T-helper 2 cell treated with Interferon-gamma antibody and Interleukin-4, amounts not matched to agents 100 ng/mL and 5 ng/mL, for 36 hours (primary cell): ENCODE measurements around the gene ARL16. TPM values are rescaled to one million over a fixed set of nuclear protein-coding genes. Genes with fewer than 3 reads are reported as not detected.

Experiments used
- intact Hi-C: fragments of 100-400 bp; cut with micrococcal nuclease; formaldehyde crosslinking; loops from one replicate; pipeline ENCODE4 v1.15.1; 2023
- total RNA-seq: library from RNA; stranded (reverse); gene quantifications from 2 replicates; pipeline ENCODE4 v1.2.3, GENCODE V29; 2022

The ARL16 gene
- total RNA-seq, 1 donor from 2014 or later = 28.9 TPM

DNA sequence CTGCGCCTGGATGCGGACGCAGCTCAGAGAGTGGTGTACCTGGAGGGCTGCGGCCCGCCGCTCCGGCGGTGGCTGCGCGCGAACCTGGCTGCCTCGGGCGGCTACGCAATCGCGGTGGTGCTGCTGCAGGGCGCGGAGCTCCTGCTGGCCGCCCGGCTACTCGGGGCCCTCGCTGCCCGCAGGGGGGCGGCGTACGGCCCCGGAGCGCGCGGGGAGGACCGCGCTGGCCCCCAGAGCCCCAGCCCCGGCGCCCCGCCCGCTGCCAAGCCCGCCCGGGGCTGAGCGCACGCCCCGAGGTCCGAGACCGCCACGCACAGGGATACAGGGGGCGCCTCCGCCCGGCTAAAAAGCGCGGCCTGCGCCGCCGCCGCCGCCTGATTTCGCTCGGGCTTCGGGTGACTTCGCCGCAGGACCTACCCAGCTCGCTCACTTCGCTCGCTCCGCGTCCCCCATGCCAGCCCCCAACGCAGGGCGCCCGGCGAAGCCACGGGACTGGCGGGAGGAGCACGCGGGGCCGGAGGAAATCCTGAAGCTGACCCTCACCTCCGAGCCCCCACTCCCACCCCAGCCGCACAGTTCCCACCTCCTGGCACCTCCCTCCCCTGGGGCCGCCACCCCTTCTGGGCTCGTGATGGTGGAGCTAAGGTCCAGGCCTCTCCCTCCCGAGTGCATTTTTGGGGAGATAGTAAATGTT, 35.4 kb downstream of the ARL16 start:
- intact Hi-C loops = no loop called here

DNA sequence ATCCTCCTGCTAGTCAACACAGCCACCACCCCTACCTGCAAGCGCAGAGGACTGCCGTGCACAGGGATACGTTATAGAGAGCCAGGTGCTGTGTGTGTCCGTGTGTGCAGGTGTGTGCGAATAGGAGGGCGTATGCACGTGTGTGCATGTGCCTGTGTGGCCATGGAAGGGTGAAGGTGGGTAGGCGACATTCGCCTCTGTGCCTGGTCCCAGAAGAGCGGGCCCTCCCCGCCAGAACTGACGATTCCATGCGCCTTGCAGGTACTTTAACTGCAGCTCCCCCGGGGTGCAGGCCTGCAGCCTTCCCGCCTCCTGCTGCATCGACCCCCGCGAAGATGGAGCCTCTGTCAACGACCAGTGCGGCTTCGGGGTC, 36.0 kb downstream of the ARL16 start:
- intact Hi-C loops = no loop called here

DNA sequence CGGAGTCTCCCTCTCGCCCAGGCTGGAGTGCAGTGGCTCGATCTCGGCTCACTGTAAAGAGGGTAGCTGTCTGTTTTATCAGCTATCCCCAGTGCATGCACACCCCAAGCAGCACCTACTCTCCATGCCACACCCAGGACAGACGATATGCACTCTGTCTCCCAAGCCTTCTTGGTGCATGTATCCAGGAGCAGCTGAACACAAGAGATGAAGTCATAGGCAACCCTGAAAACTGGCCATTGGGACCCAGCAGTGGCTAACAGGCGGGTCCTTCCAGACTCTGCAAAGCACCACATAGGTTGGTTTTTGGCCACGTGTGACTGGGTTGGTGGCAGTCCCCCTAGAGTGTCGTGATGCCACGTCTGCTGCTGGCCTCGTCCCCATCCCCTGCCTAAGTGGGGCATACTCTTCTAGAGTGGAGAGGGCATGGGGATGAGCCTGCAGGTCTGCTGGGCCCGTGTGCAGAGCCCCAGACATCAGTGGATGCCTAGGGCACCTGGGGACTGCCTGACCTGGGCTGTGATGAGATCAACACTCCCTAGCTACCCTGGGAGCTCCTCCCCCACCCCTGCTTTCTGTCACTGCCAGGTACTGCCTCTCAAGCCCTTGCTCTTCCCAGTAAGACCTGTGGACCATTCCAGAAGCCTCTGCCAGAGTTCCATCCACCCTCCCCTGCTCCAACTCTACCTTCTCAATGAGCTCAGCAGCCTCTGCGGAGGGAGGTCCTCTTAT, 36.6 kb downstream of the ARL16 start:
- intact Hi-C loops = no loop called here

DNA sequence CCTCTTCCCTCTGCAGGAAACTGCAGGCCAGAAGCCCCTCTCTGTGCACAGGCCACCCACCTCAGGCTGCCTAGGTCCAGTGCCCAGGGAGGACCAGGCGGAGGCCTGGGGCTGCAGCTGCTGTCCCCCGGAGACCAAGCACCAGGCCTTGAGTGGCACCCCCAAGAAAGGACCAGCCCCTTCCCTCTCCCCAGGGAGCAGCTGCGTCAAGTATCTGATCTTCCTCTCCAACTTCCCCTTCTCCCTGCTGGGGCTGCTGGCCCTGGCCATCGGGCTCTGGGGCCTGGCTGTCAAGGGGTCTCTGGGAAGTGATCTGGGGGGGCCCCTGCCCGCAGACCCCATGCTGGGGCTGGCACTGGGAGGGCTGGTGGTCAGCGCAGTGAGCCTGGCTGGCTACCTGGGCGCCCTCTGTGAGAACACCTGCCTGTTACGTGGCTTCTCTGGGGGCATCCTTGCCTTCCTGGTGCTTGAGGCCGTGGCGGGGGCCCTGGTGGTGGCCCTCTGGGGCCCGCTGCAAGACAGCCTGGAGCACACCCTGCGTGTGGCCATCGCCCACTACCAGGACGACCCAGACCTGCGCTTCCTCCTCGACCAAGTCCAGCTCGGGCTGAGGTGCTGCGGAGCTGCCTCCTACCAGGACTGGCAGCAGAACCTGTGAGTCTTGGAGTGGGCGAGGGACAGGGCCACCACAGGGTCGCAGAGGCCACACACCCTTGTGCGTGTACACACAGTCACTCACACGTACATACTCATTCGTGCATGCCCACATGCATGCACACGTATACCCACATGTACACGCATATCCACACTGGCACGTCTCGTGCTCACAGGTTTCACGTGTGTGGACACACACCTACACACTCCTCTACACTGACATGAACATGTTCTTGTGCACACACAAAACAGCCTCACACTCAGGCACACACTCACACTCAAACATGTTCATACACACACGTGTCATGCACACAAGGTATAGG, 38.3 kb downstream of the ARL16 start:
- intact Hi-C loops = no loop called here

DNA sequence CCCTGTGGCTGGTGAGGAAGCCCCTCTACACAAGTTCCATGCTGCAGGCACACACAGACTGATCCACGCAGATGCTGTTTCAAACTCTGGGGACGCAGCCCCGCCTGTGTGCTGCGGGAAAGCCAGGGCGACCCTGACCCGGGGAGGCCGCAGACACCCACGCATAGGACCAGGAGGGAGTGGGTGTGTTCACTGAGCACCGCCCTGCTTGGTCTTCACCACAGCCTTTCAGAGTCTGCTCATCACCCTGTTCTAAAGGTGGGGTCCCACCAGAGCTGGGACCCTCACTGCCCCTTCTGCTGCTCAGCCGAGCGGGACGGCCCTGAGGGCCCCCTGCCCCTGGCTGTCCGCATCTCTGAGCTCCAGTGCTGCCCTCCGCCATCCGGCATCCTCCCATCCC, 39.1 kb downstream of the ARL16 start:
- intact Hi-C loops = no loop called here

DNA sequence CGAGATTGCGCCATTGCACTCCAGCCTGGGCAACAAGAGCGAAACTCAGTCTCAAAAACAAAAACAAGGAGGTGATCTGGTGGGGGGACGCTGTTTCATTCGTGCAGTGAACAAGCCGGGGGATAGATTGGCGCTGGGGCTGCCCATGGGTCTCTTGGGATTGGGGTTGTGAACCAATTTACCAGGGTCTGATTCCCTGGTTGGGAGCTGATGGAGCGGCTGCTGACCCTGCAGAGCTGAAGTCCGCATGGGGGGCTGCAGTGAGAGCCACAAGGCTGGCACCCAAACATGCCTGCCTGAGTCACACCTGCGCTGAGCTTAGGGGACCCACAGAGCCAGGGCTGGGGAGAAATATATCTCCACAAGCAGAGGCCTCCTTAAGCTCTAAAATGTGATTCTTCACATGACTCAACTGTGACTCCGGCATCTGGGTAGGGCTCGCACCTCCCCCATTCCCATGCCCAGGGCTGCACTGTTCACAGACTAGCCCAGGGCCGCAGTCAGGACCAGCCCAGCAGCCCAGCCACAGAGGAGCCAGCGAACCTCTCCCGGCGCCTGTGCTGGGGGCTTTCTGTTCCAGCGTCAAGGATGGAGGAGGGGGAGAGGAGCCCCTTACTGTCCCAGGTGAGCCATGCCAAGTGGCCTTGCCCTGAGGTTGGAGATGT, 41.6 kb downstream of the ARL16 start:
- intact Hi-C loops = no loop called here

DNA sequence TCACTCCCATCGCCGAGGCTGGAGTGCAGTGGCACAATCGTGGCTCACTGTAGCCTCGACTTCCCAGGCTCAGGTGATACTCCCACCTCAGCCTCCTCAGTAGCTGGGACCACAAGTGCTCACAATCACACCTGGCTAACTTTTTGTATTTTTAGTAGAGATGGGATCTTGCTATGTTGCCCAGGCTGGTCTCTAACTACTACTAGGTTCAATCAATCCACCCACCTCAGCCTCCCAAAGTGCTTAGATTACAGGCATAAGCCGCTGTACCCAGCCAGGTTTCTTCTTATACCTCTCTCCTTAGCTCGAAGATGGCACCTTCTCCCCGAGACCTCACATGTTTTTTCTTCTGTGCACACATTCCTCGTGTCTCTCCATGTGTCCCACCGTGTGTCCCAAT, 43.6 kb downstream of the ARL16 start:
- intact Hi-C loops = no loop called here

DNA sequence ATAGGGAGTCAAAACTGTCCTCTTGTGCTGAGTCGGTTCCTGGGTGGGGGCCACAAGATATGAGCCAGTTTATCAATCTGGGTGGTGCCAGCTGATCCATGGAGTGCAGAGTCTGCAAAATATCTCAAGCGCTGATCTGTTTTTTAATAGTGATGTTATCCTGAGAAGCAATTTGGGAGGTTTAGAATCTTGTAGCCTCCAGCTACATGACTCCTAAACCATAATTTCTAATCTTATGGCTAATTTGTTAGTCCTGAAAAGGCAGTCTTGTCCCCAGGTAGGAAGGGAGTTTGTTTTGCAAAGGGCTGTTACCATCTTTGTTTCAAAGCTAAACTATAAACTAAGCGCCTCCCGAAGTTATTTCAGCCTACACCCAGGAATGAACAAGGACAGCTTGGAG, 44.9 kb downstream of the ARL16 start:
- intact Hi-C loops = no loop called here

DNA sequence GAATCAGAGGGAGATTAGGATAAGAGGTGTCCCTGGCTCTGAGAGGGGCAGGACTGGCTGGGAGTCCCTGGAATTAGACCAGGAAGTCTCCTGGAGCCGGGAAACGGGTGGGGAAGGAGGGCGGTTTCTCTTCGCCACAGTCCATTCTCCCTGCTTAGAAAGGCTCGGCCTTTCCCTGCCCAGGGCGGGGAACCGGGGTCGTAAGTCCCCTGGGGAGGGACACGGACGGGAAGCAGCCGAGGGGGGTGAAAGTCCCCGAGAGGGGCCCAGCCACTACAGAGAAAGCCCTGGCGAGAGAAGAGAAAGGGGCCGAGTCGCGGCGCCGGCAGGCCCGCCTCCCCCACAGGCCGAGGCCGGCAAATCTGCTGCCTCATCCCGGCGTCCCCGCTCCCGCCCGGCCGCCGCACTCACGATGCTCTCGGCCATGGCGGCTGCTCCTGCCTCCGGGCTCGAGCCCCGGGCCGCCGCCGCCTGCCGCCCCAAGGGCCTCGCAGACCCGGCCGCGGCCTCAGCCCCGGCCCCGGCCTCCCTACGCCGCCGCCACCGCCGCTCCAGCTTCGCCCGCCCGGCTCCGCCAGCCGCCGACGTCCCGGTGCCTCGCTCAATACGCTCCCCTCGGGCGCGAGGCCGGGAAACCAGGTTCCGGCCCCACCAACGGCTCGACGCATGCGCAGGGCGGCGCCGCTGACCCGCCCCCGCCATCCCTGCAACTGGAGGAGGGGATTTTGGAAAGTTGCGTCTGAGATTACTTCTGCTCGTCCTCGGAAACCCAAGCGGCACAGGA, 46.9 kb downstream of the ARL16 start, which contains the start of the genes NPLOC4 and TSPAN10:
Gene NPLOC4 (minus strand): TSS at position 608 of the 784 bp plus-strand sequence. CDS start 182 bp downstream, at position 426.
Gene TSPAN10 (plus strand): TSS at position 692 of the 784 bp plus-strand sequence. CDS start 5,217 bp downstream, outside the sequence.
- intact Hi-C loops = loop anchor here (2.0 kb wide), 1 partner anchor 30 kb away; the partner anchor contains the start of genes CCDC137 and OXLD1

DNA sequence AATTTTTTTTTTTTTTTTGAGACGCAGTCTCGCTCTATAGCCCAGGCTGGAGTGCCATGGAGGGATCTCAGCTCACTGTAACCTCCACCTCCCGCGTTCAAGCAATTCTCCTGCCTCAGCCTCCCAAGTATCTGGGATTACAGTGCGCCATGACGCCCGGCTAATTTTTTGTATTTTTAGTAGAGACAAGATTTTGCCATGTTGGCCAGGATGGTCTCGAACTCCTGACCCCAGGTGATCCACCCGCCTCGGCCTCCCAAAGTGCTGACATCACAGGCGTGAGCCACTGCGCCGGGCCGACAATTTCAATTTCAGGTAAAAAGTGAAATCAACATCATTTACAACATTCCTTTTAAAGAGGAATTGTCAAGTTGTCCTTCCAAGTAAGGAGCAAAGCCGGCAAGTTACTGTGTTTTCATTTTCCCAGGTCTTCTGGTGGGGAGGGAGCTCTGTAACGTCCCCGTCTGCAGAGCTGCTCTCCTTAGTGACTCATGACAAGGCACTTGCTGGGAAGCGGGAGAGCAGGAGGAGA, 47.6 kb downstream of the ARL16 start:
- intact Hi-C loops = loop anchor here (2.0 kb wide), 1 partner anchor 31 kb away; the partner anchor contains the start of genes CCDC137 and OXLD1

DNA sequence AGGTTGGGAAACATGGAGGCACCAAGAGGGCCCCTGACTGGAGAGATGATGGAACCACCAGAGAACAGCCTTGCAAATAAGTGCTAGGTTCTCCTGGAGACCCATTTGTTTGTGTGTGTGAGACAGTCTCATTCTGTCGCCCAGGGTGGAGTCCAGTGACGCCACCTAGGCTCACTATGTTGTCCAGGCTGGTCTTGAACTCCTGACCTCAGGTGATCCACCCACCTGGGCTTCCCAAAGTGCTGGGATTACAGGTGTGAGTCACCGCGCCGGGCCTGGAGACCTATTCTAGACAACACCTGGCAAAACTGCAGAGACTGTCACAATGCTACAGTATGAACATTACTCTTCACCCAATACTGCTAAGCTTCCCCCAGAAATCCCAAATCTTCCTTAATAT, 48.2 kb downstream of the ARL16 start:
- intact Hi-C loops = no loop called here

DNA sequence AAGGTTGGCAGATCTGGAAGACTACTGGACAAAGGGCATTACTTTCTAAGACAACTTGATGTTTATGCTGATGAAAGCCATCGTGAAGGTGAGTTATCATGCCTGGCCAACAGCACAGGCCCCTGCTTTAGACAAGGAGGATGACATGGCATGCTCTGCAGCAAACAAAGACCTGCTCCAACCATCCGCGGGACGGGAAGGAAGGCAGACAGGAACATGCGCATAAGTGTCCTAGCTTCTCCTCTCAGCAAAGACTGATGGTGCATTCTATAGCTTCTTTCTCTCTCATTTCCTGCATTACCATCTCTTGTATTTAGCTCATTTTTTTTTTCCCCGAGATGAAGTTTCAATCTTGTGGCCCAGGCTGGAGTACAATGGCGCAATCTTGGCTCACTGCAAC, 52.1 kb downstream of the ARL16 start:
- intact Hi-C loops = no loop called here

Other genes starting within 250 kb of the ARL16 start
- gene ACTG1, start 171.0 kb downstream of the ARL16 start, total RNA-seq = 5,454 and 5,595 TPM in 2 replicates
- 0.93 and 1.3 TPM in 2 replicates for gene FSCN2, start 155.4 kb downstream of the ARL16 start, total RNA-seq
- gene FAAP100, start 131.4 kb downstream of the ARL16 start, total RNA-seq = 40.6 and 42.1 TPM in 2 replicates
- 101 and 106 TPM in 2 replicates for gene NPLOC4, start 46.7 kb downstream of the ARL16 start, total RNA-seq
- 0.39 and 0.61 TPM in 2 replicates for gene TSPAN10, start 46.6 kb downstream of the ARL16 start, total RNA-seq
- gene PDE6G, start 27.3 kb downstream of the ARL16 start, total RNA-seq = 23.4 and 27.9 TPM in 2 replicates
- 40.7 and 42.5 TPM in 2 replicates for gene OXLD1, start 17.2 kb downstream of the ARL16 start, total RNA-seq
- gene CCDC137, start 17.1 kb downstream of the ARL16 start, total RNA-seq = 39.2 and 43.7 TPM in 2 replicates
- 117 and 118 TPM in 2 replicates for gene HGS, start 214 bp upstream of the ARL16 start, total RNA-seq
- 98.1 and 102 TPM in 2 replicates for gene MRPL12, start 19.6 kb upstream of the ARL16 start, total RNA-seq
- 33.5 and 36.6 TPM in 2 replicates for gene SLC25A10, start 28.5 kb upstream of the ARL16 start, total RNA-seq
- 0.07 TPM in 1 of 2 replicates, not detected in the other for gene GCGR, start 120.4 kb upstream of the ARL16 start, total RNA-seq
- gene MCRIP1, start 149.5 kb upstream of the ARL16 start, total RNA-seq = 36.5 and 37.3 TPM in 2 replicates
- gene PPP1R27, start 151.3 kb upstream of the ARL16 start, total RNA-seq = not detected in 2 replicates
- 589 and 618 TPM in 2 replicates for gene P4HB, start 176.7 kb upstream of the ARL16 start, total RNA-seq
- gene ARHGDIA, start 187.5 kb upstream of the ARL16 start, total RNA-seq = 703 and 716 TPM in 2 replicates
- gene ALYREF, start 207.8 kb upstream of the ARL16 start, total RNA-seq = 218 and 230 TPM in 2 replicates
- 91.4 and 104 TPM in 2 replicates for gene ANAPC11, start 207.9 kb upstream of the ARL16 start, total RNA-seq
- 0.11 and 0.48 TPM in 2 replicates for gene NPB, start 218.4 kb upstream of the ARL16 start, total RNA-seq
- 35.0 and 39.1 TPM in 2 replicates for gene PCYT2, start 227.6 kb upstream of the ARL16 start, total RNA-seq
- 57.2 and 58.6 TPM in 2 replicates for gene SIRT7, start 234.4 kb upstream of the ARL16 start, total RNA-seq
- 23.3 and 23.6 TPM in 2 replicates for gene MAFG, start 243.9 kb upstream of the ARL16 start, total RNA-seq